GM15510 (cell line): Measurements from ENCODE around the gene ZNF341.

Source experiments
- POLR2A ChIP-seq: IDR thresholded peaks from 3 replicates; pipeline ENCODE4 v1.6.1; 2011; ENCODE audit warnings: borderline replicate concordance; ENCODE audit not compliant: insufficient read length; ENCODE audit errors: extremely low read depth

The ZNF341 gene

GRCh38 chr20:33736962-33737361 is 5.2 kb downstream of the ZNF341 start:
- TF ChIP-seq POLR2A, result no peak

- TF ChIP-seq POLR2A, result no peak
Measured at GRCh38 chr20:33739493-33739892, 7.7 kb downstream of the ZNF341 start.

- TF ChIP-seq POLR2A, result no peak
Measured at GRCh38 chr20:33740189-33740588, 8.4 kb downstream of the ZNF341 start.

GRCh38 chr20:33744181-33744580 is 12.4 kb downstream of the ZNF341 start:
- no peak for TF ChIP-seq POLR2A

GRCh38 chr20:33744773-33745385 is 13.1 kb downstream of the ZNF341 start:
- TF ChIP-seq POLR2A, result no peak

- no peak for TF ChIP-seq POLR2A
Measured at GRCh38 chr20:33746325-33746998, 14.7 kb downstream of the ZNF341 start.

GRCh38 chr20:33751775-33752174 is 20.0 kb downstream of the ZNF341 start:
- TF ChIP-seq POLR2A, result no peak

- no peak for TF ChIP-seq POLR2A
Measured at GRCh38 chr20:33753143-33753542, 21.3 kb downstream of the ZNF341 start.

GRCh38 chr20:33753763-33754162 is 22.0 kb downstream of the ZNF341 start:
- TF ChIP-seq POLR2A, result no peak

GRCh38 chr20:33757046-33757445 is 25.2 kb downstream of the ZNF341 start:
- TF ChIP-seq POLR2A, result no peak

- TF ChIP-seq POLR2A, result no peak
Measured at GRCh38 chr20:33757458-33757857, 25.7 kb downstream of the ZNF341 start.

- TF ChIP-seq POLR2A, result no peak
Measured at GRCh38 chr20:33761698-33762250, 30.0 kb downstream of the ZNF341 start.

- TF ChIP-seq POLR2A, result no peak
Measured at GRCh38 chr20:33765099-33765498, 33.3 kb downstream of the ZNF341 start.

GRCh38 chr20:33765592-33765991 is 33.8 kb downstream of the ZNF341 start:
- TF ChIP-seq POLR2A, result no peak

GRCh38 chr20:33766686-33767085 is 34.9 kb downstream of the ZNF341 start:
- TF ChIP-seq POLR2A, result no peak

GRCh38 chr20:33767777-33768138 is 36.0 kb downstream of the ZNF341 start:
- no peak for TF ChIP-seq POLR2A
